Thyroid gland (tissue), 4 donors: ENCODE results near the gene IRX1. TPM values are rescaled to one million over a fixed set of nuclear protein-coding genes. Genes with fewer than 3 reads are reported as not detected.

Experiments
- DNase-seq, 2 donors: peaks; one replicate each; pipeline ENCODE4 v3.0.0-alpha.2; 2019
- H3K27ac ChIP-seq, 3 donors: fragments of 200-600 bp; sonication (generic); 1 replicate in 2 of 3; 2 replicates in 1 of 3; pipeline ENCODE4 v1.5.1; 2016 to 2019; ENCODE audit warnings: mild to moderate bottlenecking in 1 of 3, moderate library complexity in 1 of 3
- H3K27me3 ChIP-seq: fragments of 200-600 bp; sonication (generic); one replicate; pipeline ENCODE4 v1.5.1; 2019
- H3K36me3 ChIP-seq, 2 donors: fragments of 200-600 bp; sonication (generic); one replicate each; pipeline ENCODE4 v1.5.1; 2016 to 2019
- H3K4me1 ChIP-seq, 2 donors: fragments of 200-600 bp; sonication (generic); one replicate each; pipeline ENCODE4 v1.5.1; 2017 to 2019
- H3K4me3 ChIP-seq, 3 donors: fragments of 200-600 bp; sonication (generic); replicated peaks in 1 of 3; 1 replicate in 2 of 3; 2 replicates in 1 of 3; pipeline ENCODE4 v1.5.1; 2016; ENCODE audit warnings: mild to moderate bottlenecking in 1 of 3
- H3K9me3 ChIP-seq: fragments of 200-600 bp; sonication (generic); one replicate; pipeline ENCODE4 v1.5.1; 2017
- CTCF ChIP-seq, 6 experiments: fragments of 200-600 bp in 3 of 6; fragments of 450-650 bp in 3 of 6; sonication (generic) in 3 of 6; IDR thresholded peaks; one replicate each; pipeline ENCODE4 v1.5.1; 2016 to 2019; ENCODE audit warnings: antibody characterized with exemption in 6 of 6, mild to moderate bottlenecking in 2 of 6, inconsistent platforms in 1 of 6, moderate library complexity in 1 of 6
- POLR2A ChIP-seq, 2 donors: fragments of 450-650 bp; IDR thresholded peaks; one replicate each; pipeline ENCODE4 v1.6.1; 2017; ENCODE audit warnings: antibody characterized with exemption in 2 of 2, mild to moderate bottlenecking in 2 of 2, moderate library complexity in 1 of 2
- WGBS, 2 donors: methylation state at CpG; one replicate each; pipeline ENCODE4 v1.1.5; 2017; 5-methylcytosine and 5-hydroxymethylcytosine counted together
- intact Hi-C: fragments of 100-400 bp; cut with DNase I; formaldehyde crosslinking; loops from one replicate; pipeline ENCODE4 v1.15.1; 2023
- total RNA-seq, 4 donors: library from RNA; depleted of rRNA; stranded (reverse); fragments of >200 nt; gene quantifications; one replicate each; pipeline ENCODE4 v1.2.3, GENCODE V29; 2016

IRX1 gene
- total RNA-seq, 4 donors from 2014 or later = 0.38 to 1.6 (median 0.79) TPM

- H3K4me3 ChIP-seq = no peak overlapping the region
- TF ChIP-seq CTCF (IDR thresholded peaks at IDR 0.05) (no peak), POLR2A (IDR thresholded peaks at IDR 0.05) (no peak)
- no peaks in the 10 kb centered on the region for H3K9me3 ChIP-seq
- no peak for DNase-seq
- WGBS, 2 donors = 5 to 10% methylated on average over 31 to 58 of the region's 71 CpGs
- H3K27me3 ChIP-seq = peaks cover 52% of the 10 kb centered on the region
- H3K4me1 ChIP-seq = peaks cover 0 to 30% of the 10 kb centered on the region in 2 donors
- intact Hi-C loops = no loop called here
- no peak overlapping the region for H3K27ac ChIP-seq
- H3K36me3 ChIP-seq = no peaks in the 10 kb centered on the region
Observed at GRCh38 chr5:3600106-3601060, 4.8 kb downstream of the IRX1 start.

- no peak for TF ChIP-seq CTCF (IDR thresholded peaks at IDR 0.05)
- no peak for TF ChIP-seq POLR2A (IDR thresholded peaks at IDR 0.05)
- Histone ChIP-seq H3K27ac (no peak overlapping the region), H3K36me3 (no peaks in the 10 kb centered on the region), H3K4me1 (peaks cover 0 to 26% of the 10 kb centered on the region in 2 donors), H3K9me3 (no peaks in the 10 kb centered on the region), H3K27me3 (peaks cover 51% of the 10 kb centered on the region), H3K4me3 (no peak overlapping the region)
- 17 to 19% methylated on average over 23 of the region's 23 CpGs for WGBS, 2 donors
- DNase-seq = no peak
- intact Hi-C loops = no loop called here
Observed at GRCh38 chr5:3601061-3601710, 5.6 kb downstream of the IRX1 start.

DNA sequence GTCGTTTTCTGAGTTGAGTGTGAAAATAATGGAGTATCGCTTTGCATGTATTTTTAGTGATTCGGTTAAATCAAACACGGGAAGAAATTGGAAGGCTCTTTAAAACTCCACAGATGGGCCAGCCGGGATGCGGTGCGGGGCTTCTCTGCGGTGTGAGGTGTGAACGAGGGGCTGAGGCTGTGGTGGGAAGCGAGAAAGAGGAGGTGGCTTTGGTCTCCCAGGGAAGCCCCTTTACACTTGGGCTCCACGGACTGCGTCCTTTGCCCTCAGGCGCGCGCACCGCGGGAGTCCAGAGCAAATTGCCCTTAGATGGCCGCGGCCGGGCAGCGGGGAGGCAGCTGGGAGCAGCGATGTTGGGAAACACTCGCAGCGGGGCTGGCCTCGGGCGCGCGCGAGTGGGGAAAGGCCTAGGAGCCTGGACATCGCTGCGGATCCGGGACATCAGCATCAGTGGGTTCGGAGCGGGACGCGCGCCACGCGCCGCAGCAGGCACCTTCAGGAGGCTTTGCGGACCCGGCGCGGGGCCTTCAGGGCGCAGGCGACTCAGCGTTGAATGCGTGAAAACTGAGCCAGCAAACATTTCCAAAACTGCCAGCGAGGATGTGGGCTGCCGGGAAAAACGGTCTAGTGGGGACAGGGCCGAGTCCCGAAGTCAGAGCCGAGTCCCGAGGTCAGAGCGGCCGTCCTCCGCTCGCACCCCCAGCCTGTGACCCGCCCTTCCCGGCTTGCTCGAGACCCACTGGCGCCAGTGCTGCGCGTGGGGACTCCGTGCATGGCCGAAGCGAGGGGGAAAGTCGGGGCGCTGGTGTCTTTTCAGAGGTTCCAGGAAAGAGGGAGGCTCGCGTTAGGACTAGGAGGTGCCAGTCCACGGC, 6.5 kb downstream of the IRX1 start:
- Histone ChIP-seq H3K4me3 (no peak overlapping the region), H3K27ac (no peak overlapping the region), H3K4me1 (peaks cover 0 to 22% of the 10 kb centered on the region in 2 donors), H3K27me3 (peaks cover 41% of the 10 kb centered on the region), H3K9me3 (no peaks in the 10 kb centered on the region), H3K36me3 (no peaks in the 10 kb centered on the region)
- 10 to 16% methylated on average over 33 to 50 of the region's 73 CpGs for WGBS, 2 donors
- TF ChIP-seq CTCF (IDR thresholded peaks at IDR 0.05) = no peak
- no peak for TF ChIP-seq POLR2A (IDR thresholded peaks at IDR 0.05)
- no peak for DNase-seq
- intact Hi-C loops = no loop called here

DNA sequence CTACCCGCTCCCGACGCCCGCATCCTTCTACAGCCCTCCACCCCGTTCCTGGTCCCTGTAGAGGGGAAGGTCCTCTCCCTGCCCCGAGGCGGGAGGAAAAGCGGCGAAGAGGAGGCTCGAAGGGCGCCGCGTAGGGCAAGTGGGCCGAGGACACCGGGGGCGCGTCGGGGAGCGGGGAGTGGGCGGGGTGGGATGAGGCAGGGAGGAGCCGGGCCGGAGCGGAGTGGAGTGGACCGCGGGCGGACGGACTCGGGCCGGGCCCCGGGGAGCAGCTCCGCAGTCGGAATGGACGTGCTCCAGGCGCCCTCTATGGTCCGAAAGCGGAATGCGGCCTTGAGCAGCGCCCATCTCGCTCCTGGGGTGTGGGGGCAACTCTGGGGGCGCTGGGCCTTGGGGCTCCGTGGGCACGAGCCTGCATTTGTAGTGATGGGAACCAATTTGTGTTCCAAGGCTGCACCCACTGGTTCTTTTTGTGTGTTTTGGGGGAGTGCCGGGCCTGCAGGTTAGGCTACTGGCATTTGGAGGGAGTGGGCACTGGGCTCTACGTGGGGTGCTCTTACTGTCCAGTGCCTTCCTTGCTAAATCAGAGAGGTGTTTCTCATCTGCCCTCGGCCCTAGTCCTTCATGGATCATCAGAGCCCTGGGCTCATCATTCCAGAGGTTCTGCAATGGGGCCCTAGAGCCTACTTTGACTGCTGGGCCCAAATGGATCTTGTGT, 7.3 kb downstream of the IRX1 start:
- Histone ChIP-seq H3K36me3 (no peaks in the 10 kb centered on the region), H3K4me1 (peaks cover 0 to 22% of the 10 kb centered on the region in 2 donors), H3K27me3 (peaks cover 39% of the 10 kb centered on the region), H3K4me3 (no peak overlapping the region), H3K27ac (no peak overlapping the region), H3K9me3 (no peaks in the 10 kb centered on the region)
- TF ChIP-seq CTCF (IDR thresholded peaks at IDR 0.05) (peak; percentile 12 to 64 (median 30)), POLR2A (IDR thresholded peaks at IDR 0.05) (no peak)
- WGBS, 2 donors = 5 to 29% methylated on average over 26 to 36 of the region's 45 CpGs
- intact Hi-C loops = no loop called here
- DNase-seq = peak; percentile 39 to 42
